CD4-positive, alpha-beta T cell treated with Interferon gamma for 1 hour (primary cell): ENCODE results near the gene VTN.

ENCODE experiments used
- DNase-seq: peaks from one replicate; pipeline ENCODE4 v3.0.0-alpha.2; 2020

The VTN gene

DNA sequence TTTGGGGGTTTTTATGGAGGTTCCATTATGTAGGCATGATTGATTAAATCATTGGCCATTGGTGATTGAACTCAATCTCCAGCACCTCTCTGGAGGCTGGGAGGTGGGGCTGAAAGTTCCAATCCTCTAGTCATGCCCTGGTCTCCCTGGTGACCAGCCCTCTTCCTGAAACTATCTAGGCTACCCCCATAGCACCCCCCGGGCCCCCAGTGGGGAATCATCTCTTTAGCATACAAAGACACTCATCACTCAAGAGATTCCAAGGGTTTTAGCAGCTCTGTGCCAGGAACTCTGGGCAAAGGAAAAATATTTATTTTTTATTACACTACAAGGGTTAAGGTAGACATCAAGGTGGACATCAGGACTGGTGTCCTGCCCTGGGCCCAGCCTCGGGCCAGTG is 25.3 kb upstream of the VTN start:
- no peak for DNase-seq

GRCh38 chr17:28394337-28395116 is 24.4 kb upstream of the VTN start:
- DNase-seq = no peak

- DNase-seq = no peak
Measured at GRCh38 chr17:28392491-28392890, 22.4 kb upstream of the VTN start.

GRCh38 chr17:28391401-28391800 is 21.3 kb upstream of the VTN start:
- DNase-seq = no peak

DNA sequence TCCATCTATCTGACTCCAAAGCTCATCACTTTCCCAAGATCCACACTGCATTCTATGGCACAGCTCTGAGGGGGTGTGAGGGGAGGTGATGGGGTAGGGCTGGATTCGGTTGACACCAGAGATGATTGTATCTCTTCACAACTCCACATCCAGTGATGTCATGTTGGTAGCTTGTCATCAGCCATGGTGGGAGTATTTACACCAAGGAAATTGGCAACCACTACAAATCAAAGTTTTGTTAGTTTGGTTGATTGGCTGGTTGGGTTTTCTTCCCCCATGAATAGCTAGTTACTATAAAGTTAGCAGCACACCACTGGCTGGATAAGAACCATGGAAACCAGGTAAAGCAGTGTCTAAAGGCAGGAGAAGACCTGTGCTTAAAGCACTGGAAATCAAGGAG is 20.9 kb upstream of the VTN start:
- DNase-seq = no peak

DNA sequence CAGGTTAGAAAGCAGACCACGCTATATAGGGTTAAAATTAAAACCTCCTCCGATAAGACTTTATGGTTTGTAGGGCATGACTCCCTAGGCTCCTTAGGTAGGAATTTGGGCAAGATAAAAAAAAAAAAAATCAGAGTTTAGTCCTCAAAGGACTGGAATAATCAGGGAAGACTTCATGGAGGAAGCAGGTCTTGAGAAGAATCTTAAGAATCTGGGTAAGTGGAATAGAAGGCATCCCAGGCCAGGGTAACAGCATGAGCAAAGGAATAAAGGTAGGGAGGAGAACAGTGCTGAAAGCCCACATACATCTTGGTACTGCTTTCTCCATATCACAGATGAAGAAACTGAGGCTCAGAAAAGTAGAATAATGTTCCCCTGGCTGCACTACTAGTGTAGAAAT is 20.5 kb upstream of the VTN start:
- no peak for DNase-seq

DNA sequence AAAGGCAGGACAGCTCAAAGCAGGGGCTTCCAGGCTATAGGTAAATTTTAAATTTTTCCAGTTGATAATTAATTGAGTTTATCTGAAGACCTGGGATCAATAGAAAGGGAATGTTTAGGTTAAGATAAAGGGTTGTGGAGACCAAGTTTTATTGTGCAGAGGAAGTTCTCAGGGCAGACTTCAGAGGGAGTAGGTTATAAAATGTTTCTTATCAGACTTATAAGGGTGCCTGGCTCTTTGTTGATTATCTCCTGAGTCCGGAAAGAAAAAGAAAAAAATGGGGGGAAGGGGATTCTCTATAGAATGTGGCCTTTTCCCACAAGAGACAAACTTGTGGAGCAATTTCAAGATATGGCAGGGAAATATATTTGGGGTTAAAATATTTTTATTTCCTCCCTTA is 20.0 kb upstream of the VTN start:
- no peak for DNase-seq

- no peak for DNase-seq
Measured at GRCh38 chr17:28388106-28388505, 18.0 kb upstream of the VTN start.

- no peak for DNase-seq
Measured at GRCh38 chr17:28386391-28386790, 16.3 kb upstream of the VTN start.

GRCh38 chr17:28385406-28385805 is 15.3 kb upstream of the VTN start:
- DNase-seq = no peak

GRCh38 chr17:28385037-28385400 is 14.9 kb upstream of the VTN start:
- no peak for DNase-seq

- peak; percentile 29 for DNase-seq
Measured at GRCh38 chr17:28384281-28385036, 14.4 kb upstream of the VTN start.

DNA sequence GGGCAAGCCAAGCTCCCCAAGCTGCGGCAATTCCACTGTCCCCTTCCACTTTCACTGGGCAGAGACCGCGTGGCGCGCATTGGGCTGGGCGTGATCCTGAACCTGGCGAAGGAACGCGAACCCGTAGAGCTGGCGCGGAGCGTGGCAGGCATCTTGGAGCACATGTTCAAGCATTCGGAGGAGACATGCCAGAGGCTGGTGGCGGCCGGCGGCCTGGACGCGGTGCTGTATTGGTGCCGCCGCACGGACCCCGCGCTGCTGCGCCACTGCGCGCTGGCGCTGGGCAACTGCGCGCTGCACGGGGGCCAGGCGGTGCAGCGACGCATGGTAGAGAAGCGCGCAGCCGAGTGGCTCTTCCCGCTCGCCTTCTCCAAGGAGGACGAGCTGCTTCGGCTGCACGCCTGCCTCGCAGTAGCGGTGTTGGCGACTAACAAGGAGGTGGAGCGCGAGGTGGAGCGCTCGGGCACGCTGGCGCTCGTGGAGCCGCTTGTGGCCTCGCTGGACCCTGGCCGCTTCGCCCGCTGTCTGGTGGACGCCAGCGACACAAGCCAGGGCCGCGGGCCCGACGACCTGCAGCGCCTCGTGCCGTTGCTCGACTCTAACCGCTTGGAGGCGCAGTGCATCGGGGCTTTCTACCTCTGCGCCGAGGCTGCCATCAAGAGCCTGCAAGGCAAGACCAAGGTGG is 11.2 kb upstream of the VTN start:
- DNase-seq = no peak

DNA sequence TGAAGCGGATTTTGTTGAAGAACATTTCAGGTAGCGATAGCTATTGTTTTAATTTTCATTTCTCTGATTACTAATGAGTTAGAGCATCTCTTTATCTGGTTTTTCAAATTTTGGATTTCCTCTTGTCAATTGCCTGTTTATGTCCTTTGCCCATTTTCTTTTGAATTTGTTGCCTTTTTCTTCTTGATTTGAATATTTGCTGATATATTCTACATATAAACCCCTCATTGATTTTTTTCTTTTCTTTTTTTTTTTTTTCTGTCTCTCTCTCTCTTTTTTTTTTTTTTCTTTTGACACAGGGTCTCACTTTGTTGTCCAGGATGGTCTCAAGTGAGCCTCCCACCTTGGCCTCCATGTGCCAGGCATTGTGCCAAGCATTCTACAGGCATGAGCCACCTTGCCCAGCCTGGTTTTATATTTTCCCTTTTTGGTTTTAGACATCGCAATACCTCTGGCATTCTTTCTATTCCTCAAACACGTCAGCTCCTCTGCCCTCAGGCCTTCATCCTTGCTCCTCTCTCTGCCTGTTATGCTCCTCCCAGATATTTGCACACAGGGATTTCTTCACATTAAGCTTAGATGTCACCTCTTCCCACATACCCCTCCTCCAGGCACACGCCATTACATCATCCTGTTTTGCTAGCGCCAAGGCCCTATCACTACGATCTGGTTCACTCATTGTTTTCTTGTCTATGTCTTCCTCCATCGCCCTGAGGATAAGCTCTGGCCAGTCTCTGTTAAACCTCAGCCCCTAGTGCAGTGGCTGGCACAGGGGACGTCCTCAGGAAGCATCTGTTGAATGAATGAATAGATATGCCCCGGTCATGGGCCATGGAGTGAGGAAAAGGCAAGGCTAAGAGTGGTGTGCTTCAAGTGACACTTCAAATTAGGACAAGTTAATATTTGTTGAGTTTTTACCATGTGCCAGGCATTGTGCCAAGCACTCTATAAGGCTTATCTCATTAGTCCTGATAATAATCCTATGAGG is 10.0 kb upstream of the VTN start:
- no peak for DNase-seq

GRCh38 chr17:28372945-28373274 is 2.8 kb upstream of the VTN start:
- no peak for DNase-seq

GRCh38 chr17:28372203-28372944 is 2.3 kb upstream of the VTN start:
- DNase-seq = no peak

- peak; percentile 88 for DNase-seq
Measured at GRCh38 chr17:28371245-28372202, 1.4 kb upstream of the VTN start, which contains the start of gene SARM1. TSS of gene SARM1 (plus strand) at chr17:28371694. CDS start at chr17:28372033, 339 bp downstream.

DNA sequence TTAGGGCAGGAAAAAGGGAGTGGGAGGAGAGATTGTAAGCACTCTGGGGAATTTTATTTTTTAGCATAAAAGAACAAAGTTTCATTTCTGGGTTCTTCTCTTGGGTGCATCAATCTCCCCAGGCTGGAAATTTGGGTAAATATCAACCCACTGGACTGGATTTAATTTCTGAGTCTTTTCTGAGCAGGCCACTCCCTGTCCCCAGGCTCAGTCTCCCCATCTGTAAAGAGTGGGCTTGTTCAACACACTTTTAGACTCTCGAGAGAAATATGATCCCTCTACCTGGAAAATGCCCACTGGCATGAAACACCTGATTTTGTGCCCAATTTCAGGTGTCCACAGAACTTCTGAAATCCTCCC is 617 bp upstream of the VTN start:
- no peak for DNase-seq

DNA sequence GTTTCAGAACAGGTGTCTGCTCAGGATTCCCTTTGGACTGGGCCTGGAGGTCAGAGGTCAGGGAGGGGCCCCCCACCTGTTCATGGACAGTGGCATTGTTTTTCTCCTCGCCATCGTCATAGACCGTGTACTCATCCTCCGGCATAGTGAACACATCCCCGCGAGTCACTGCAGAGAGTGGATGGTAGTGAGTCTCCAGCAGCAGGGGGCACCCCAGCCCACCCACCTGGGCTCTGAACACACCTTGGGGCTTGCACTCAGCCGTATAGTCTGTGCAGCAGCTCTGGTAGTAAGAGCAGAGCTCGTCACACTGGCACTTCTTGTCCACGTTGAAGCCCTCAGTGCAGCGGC is 448 bp downstream of the VTN start:
- DNase-seq = no peak

- no peak for DNase-seq
Measured at GRCh38 chr17:28368915-28369683, 1.0 kb downstream of the VTN start.
